ENCODE measurements around the gene SETX.
A peak's percentile ranks its signal among the peaks of the same experiment; 100 is the strongest.

Gene SETX

DNA sequence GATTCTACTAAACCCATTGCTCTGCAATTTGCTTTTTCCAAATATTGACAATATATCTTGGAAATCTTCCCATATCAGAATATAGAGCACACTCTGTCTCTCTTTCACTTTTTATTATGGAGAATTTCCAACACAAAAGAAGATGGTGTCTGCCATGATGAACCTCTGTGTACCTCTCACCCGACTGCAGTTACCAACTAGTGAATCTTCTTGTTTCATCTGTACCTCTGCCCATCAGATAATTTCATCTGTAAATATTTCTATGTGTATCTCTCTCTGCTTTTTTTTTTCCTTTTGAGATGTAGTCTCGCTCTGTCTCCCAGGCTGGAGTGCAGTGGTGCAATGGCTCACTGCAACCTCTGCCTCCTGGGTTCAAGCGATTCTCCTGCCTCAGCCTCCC, 130.1 kb downstream of the SETX start:
- H3K4me3 ChIP-seq (replicated peaks; ENCODE audit: low read depth, low read length): no peak overlapping the region
- TF ChIP-seq, protein P1, sequence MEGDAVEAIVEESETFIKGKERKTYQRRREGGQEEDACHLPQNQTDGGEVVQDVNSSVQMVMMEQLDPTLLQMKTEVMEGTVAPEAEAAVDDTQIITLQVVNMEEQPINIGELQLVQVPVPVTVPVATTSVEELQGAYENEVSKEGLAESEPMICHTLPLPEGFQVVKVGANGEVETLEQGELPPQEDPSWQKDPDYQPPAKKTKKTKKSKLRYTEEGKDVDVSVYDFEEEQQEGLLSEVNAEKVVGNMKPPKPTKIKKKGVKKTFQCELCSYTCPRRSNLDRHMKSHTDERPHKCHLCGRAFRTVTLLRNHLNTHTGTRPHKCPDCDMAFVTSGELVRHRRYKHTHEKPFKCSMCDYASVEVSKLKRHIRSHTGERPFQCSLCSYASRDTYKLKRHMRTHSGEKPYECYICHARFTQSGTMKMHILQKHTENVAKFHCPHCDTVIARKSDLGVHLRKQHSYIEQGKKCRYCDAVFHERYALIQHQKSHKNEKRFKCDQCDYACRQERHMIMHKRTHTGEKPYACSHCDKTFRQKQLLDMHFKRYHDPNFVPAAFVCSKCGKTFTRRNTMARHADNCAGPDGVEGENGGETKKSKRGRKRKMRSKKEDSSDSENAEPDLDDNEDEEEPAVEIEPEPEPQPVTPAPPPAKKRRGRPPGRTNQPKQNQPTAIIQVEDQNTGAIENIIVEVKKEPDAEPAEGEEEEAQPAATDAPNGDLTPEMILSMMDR (IDR thresholded peaks at IDR 0.05; ENCODE audit: low read length, missing control alignments): no peak
- DNase-seq (ENCODE audit: low read depth): no peak

DNA sequence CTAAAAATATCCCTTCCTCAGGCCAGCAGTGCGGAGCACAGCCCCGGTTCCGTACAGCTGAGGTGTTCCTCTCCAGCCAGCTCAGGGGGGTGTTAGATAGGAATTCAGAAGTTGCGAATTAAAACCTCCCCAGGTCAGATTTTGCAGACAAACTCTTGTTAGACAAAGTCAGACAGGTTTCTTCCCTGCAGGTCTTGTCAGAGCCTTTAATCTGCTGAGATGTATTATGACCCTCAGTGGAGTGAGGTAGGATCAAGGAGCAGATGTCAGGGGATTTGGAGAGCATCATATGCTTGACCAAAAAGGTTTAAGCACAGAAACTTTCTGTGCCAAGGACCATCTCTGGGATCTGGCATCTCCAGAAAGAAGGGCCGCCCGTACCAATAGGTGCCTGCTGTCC, 132.8 kb downstream of the SETX start:
- DNase-seq (ENCODE audit: low read depth): no peak
- TF ChIP-seq, protein P1 (IDR thresholded peaks at IDR 0.05; ENCODE audit: low read length, missing control alignments): no peak
- no peak overlapping the region for H3K4me3 ChIP-seq (replicated peaks; ENCODE audit: low read depth, low read length)

DNA sequence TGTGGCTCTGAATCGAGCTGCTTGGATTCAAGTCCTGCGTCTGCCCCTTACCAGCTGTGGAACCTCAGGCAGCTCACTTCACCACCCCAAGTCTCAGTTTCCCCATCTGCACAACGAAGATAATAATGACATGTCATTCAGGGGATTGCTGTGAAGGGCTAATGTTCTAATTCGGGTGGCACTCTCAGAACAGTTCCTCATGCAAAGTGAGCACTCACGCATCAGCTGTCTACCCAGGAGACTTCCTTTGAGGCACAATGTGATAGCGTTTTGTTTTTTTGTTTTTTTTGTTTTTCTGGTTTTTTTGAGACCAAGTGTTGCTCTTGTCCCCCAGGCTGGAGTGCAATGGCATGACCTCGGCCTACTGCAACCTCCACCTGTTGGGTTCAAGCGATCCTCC, 136.6 kb downstream of the SETX start:
- TF ChIP-seq, protein P1 (IDR thresholded peaks at IDR 0.05; ENCODE audit: low read length, missing control alignments): no peak
- H3K4me3 ChIP-seq (replicated peaks; ENCODE audit: low read depth, low read length): no peak overlapping the region
- DNase-seq (ENCODE audit: low read depth): no peak

DNA sequence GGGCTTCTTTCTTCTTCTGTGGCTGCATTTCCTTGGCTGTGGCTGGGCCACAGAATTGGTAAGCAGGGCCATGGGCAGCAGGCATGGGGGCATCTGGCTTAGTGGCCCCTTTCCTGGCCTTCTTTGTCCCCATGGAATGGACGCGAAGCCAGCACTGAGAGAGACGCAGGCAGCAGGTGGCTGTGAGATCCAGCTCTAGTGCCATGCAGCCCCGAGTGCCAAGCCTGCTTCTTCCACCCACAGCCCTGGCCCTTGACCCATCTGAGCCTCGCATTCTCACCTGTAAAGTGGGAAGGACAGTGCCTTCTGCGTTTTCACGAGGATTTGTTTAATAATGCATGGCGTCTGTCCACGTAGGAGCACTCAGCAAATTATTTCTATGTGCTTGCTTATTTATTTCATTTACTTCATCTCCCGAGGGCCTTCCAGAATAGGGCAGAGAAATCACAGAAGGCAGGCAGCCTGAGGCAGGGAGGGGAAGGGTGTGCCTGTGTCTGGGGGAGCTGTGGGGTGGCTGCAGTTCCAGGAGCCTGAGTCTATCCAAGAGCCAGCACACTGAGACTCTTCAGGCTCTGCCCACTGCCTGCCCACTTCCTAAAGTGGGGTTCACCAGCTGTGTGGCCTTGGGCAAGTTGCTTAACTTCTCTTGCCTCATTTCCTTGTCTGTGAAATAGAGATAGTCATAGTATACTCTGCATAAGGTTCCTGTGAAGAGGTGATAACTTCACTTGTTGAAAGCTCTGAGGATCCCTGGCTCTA, 137.7 kb downstream of the SETX start:
- TF ChIP-seq, protein P1 (IDR thresholded peaks at IDR 0.05; ENCODE audit: low read length, missing control alignments): no peak
- DNase-seq (ENCODE audit: low read depth): no peak
- H3K4me3 ChIP-seq (replicated peaks; ENCODE audit: low read depth, low read length): no peak overlapping the region

DNA sequence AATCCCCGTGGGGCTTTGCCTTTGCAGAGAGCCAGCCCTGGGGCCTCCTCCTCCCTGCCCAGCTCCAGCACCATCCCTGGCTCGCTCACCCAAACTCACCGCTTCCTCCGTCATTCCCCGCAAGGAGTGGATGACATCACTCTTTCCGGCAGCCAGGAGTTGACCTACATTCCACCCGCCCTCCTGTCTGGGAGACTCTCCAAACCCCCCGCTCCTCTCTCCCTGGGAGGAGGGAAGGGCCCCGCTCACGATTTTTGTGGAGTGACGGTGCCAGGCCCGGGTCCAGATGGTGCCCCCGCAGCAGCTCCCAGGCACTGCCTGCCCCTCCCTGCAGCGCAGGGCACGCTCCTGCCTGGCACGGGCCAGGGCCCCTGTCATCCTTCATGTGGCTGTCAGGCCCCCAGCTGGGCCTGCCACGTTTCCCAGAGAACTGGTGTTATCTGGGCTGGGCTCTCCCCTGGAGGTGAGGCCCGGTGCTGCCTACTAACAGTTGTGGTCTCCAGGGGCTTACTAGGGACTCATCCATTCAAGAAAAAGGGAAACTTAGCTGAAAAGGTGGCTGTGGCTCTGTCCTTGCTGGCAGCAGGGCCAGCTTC, 140.7 kb downstream of the SETX start:
- TF ChIP-seq, protein P1 (IDR thresholded peaks at IDR 0.05; ENCODE audit: low read length, missing control alignments): no peak
- H3K4me3 ChIP-seq (replicated peaks; ENCODE audit: low read depth, low read length): no peak overlapping the region
- peak; percentile 89 for DNase-seq (ENCODE audit: low read depth)

DNA sequence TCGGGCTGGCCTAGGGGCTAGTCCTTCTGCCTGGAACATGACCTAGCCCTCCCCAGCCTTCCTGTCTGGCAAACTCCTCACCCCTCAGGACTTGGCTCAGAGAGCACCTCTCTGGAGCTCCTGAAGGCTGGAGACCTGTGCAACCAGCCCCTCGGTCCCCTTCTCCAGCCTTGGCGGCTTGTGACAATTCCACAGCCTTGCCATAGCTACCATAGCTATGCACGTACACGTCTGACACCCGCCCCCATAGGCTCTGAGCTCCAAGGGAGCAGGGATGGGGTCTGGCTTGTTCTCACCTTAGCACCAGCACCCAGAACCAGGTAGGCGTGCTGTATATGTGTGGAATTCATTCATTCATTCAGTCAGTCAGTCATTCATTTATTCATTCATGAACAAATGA, 143.2 kb downstream of the SETX start:
- DNase-seq (ENCODE audit: low read depth): no peak
- TF ChIP-seq, protein P1 (IDR thresholded peaks at IDR 0.05; ENCODE audit: low read length, missing control alignments): no peak
- H3K4me3 ChIP-seq (replicated peaks; ENCODE audit: low read depth, low read length): no peak overlapping the region
